BJ (cell line): Measurements from ENCODE around the gene ATP5PB. TPM values are rescaled to one million over a fixed set of nuclear protein-coding genes. Genes with fewer than 3 reads are reported as not detected.

ENCODE experiments used
- CTCF ChIA-PET: fragments of 350-600 bp; formaldehyde crosslinking; extraction: SDS; loops from one replicate; lab custom pipeline; 2021; ENCODE audit warnings: antibody characterized with exemption, inconsistent platforms; lab: Yijun Ruan, JAX
- POLR2A ChIA-PET: fragments of 300-600 bp; sonication (Branson Sonifier 250); formaldehyde crosslinking; extraction: SDS; loops from one replicate; lab custom pipeline; 2021; ENCODE audit warnings: antibody characterized with exemption; lab: Charles Lee
- DNase-seq: peaks from one replicate; pipeline ENCODE4 v3.0.0-alpha.2; 2011; ENCODE audit warnings: low read depth
- H3K27me3 ChIP-seq: 2 replicates; pipeline ENCODE4 v1.6.0; 2011; ENCODE audit warnings: low read length; ENCODE audit not compliant: control insufficient read depth, insufficient read depth
- H3K36me3 ChIP-seq: 2 replicates; pipeline ENCODE4 v1.5.1; 2011; ENCODE audit warnings: low read length; ENCODE audit not compliant: control insufficient read depth, insufficient read depth
- H3K4me3 ChIP-seq: 2 replicates; pipeline ENCODE4 v1.5.1; 2011; ENCODE audit warnings: low read depth, mild to moderate bottlenecking, control low read depth, low read length
- CTCF ChIP-seq: IDR thresholded peaks from 2 replicates; pipeline ENCODE4 v1.5.1; 2011; ENCODE audit warnings: low read depth, mild to moderate bottlenecking, control low read depth, inconsistent platforms, low read length, moderate library complexity; ENCODE audit not compliant: insufficient read depth
- polyA plus RNA-seq: library from polyadenylated mRNA; depleted of rRNA; stranded (reverse); fragments of >200 nt; gene quantifications from 2 replicates; pipeline ENCODE4 v1.2.3, GENCODE V29; 2011

The ATP5PB gene
- polyA plus RNA-seq, 1 experiment = 224 TPM

GRCh38 chr1:111486431-111486830 is 37.2 kb downstream of the ATP5PB start:
- Histone ChIP-seq H3K27me3 (peaks cover 3% of the 10 kb centered on the region; the same call in 1 of the 2 replicates), H3K4me3 (no peak overlapping the region), H3K36me3 (no peaks in the 10 kb centered on the region)
- DNase-seq = no peak
- no peak for TF ChIP-seq CTCF
- CTCF ChIA-PET = interaction anchor here (0.6 to 2.5 kb wide), 4 partner anchors 9 to 278 kb away, joined by 3 to 9 read pairs (median 3); no protein-coding TSS in a partner anchor
- POLR2A ChIA-PET = no interaction called here

GRCh38 chr1:111487133-111487532 is 37.9 kb downstream of the ATP5PB start:
- Histone ChIP-seq H3K36me3 (no peaks in the 10 kb centered on the region), H3K4me3 (no peak overlapping the region), H3K27me3 (peaks cover 6% of the 10 kb centered on the region; the same call in 1 of the 2 replicates)
- TF ChIP-seq CTCF = no peak
- ChIA-PET CTCF (interaction anchor here (2.0 kb wide), 1 partner anchor 21 kb away, joined by 5 read pairs; no protein-coding TSS in a partner anchor), POLR2A (no interaction called here)
- DNase-seq = no peak

GRCh38 chr1:111488669-111489068 is 39.4 kb downstream of the ATP5PB start:
- Histone ChIP-seq H3K4me3 (no peak overlapping the region), H3K36me3 (no peaks in the 10 kb centered on the region), H3K27me3 (peaks cover 6% of the 10 kb centered on the region; the same call in 1 of the 2 replicates)
- DNase-seq = no peak
- no peak for TF ChIP-seq CTCF
- ChIA-PET POLR2A (no interaction called here), CTCF (interaction anchor here (1.1 to 2.0 kb wide), 5 partner anchors 9 to 281 kb away, joined by 3 to 5 read pairs (median 4); partner anchors contain the start of gene DDX20)

GRCh38 chr1:111489604-111490003 is 40.3 kb downstream of the ATP5PB start:
- CTCF ChIA-PET = interaction anchor here (1.4 to 1.6 kb wide), 4 partner anchors 9 to 265 kb away, joined by 3 to 9 read pairs (median 4); partner anchors contain the start of gene DDX20
- no peak for DNase-seq

GRCh38 chr1:111490220-111490619 is 41.0 kb downstream of the ATP5PB start:
- ChIA-PET CTCF (interaction anchor here (1.0 to 1.6 kb wide), 3 partner anchors 11 to 98 kb away, joined by 3 to 9 read pairs (median 3); no protein-coding TSS in a partner anchor), POLR2A (no interaction called here)
- TF ChIP-seq CTCF = no peak
- DNase-seq = no peak
- no peaks in the 10 kb centered on the region for H3K36me3 ChIP-seq
- H3K27me3 ChIP-seq = peaks cover 6% of the 10 kb centered on the region; the same call in 1 of the 2 replicates
- H3K4me3 ChIP-seq = no peak overlapping the region

More at GRCh38 chr1:111489604-111490003, 40.3 kb downstream of the ATP5PB start:
- TF ChIP-seq CTCF = no peak
- Histone ChIP-seq H3K27me3 (peaks cover 6% of the 10 kb centered on the region; the same call in 1 of the 2 replicates), H3K4me3 (no peak overlapping the region), H3K36me3 (no peaks in the 10 kb centered on the region)
- POLR2A ChIA-PET = no interaction called here
